Measurements from ENCODE around the gene ZBP1.

ZBP1 gene

DNA sequence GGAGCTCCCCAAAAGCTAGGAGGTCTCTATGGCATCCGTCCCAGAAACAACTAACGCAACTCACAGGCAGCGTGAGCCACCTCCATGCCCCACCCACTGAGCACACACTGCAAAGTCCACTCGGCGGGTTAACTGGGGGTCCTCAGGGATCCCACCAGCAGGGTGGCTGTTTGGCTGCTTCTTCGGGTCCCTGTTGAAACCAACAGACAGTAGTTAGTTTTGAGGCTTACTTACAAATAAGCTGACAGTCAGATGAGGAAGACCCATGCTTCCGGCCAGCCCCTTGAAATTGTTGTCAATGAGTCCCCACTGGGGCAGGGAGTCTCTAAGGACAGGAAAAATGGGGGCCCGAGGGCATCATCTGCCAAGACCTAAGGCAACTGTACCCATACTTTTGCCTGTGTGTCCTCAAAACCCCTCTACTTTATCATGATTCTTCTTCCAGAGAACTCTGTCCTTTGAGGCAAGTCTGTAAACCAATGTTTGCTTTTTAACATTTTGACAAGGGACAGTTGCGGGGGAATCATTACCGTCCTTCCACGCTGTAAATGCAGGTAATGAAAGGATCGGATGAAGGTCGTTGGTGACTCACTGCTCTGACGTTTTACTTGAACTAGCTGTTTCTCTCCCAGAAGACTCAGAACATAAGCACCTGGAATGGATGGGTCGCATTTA lies 61.5 kb downstream of the ZBP1 start:
- no peak for DNase-seq
- in situ Hi-C loops (cut with HindIII; ENCODE audit: low pct_ligation_motif_present, low pct_unique_long_range_greater_than_20kb, low sequenced_read_pairs) = no loop called here

DNA sequence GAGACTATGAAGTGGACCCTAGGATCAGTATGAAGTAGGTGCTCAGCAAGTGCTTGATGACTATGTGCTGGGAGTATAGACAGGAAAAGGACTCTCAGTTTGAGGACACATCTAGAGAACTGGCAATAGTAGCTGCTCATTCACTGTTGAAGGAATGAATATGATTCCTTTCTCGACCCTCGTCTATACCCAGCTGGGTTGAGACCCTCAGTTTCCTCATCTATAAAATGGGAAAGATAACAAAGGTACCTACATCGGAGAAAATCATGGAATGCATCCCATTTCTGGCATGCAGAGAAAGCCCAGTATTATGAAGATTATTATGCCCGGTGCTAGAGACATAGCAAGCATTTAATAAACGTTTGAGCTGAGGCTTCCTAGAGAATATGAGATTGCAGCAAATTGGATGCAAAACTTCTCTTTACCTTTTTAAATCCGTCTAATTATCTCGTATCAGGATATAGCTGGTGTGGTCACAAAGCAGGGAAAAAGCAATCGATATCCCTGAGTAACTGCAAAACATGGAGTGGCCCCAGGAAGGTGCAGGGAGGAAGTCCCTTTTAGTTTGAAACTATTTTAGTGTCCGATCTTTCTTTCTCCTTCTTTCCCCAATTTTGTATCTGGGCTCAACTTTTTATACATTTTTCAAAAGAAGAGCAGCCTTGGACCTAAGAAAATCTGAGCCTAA lies 62.2 kb downstream of the ZBP1 start:
- no peak for DNase-seq
- in situ Hi-C loops (cut with HindIII; ENCODE audit: low pct_ligation_motif_present, low pct_unique_long_range_greater_than_20kb, low sequenced_read_pairs) = no loop called here

DNA sequence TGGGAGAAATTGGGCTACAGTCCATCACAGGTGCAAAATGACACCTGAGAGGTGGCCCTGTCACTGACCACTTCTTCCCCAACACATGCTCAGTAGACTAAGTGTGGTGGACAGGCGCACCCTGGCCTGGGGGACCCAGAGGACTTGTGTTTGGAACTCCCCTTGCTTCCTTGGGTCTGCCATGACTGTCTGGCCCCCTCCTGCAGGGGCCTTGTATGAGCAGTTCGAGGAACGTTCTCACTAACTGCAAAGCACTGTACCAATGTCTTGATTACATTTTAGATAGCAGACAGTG lies 63.3 kb downstream of the ZBP1 start:
- no peak for DNase-seq
- in situ Hi-C loops (cut with HindIII; ENCODE audit: low pct_ligation_motif_present, low pct_unique_long_range_greater_than_20kb, low sequenced_read_pairs) = no loop called here

DNA sequence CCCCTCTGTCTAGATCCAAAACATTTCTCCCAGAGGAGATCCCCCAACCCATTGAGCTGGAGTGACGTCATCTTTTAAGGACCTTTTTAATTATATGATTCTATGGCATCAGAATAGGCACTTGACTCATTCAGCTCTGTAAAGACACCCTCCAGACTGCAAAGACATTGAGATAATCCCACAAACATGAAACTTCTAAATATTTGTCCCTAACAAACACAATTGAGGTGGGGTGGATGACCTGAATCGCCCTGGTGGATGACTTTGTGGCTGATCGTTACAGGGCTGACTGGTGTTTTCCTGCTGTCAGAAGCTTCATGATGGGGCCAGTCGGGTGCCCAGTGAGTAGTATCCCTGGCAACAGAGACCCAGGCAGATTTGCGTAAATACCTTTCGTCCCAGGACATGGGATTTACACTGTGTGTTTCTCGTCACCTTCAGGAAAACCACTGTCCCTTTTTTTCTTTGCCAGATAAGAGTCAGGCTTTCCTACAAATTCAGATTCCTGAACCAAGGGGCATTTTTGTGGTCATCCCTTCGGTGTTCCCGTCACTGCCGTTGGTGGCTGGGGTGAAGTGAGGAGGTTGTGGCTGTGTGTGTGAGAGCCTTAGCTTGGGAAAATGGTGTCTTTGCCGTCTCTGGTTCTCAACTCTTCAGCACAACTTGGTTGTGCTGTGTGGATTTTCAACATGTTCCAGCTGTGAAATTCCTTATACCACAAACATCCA lies 64.6 kb downstream of the ZBP1 start:
- in situ Hi-C loops (cut with HindIII; ENCODE audit: low pct_ligation_motif_present, low pct_unique_long_range_greater_than_20kb, low sequenced_read_pairs) = no loop called here
- DNase-seq = no peak
